ENCODE results near the gene COG7. TPM values are rescaled to one million over a fixed set of nuclear protein-coding genes. Genes with fewer than 3 reads are reported as not detected.

Gene COG7
- total RNA-seq, 1 donor from 2014 or later: 24.0 TPM

- Mint-ChIP-seq H3K27me3 (peaks cover 10% of the 10 kb centered on the region), H3K9me3 (no peaks in the 10 kb centered on the region), H3K36me3 (no peaks in the 10 kb centered on the region), H3K4me3 (no peak overlapping the region), H3K27ac (no peak overlapping the region), H3K4me1 (ENCODE audit: unreplicated experiment) (no peaks in the 10 kb centered on the region)
- no peak for DNase-seq (ENCODE audit: extremely low spot score, unreplicated experiment)
- TF ChIP-seq CTCF (conservative IDR thresholded peaks at IDR 0.05): no peak
Observed at GRCh38 chr16:23359092-23359760, 93.8 kb downstream of the COG7 start.

GRCh38 chr16:23357761-23358290 is 95.2 kb downstream of the COG7 start:
- peaks cover 11% of the 10 kb centered on the region for H3K27me3 Mint-ChIP-seq
- TF ChIP-seq CTCF (conservative IDR thresholded peaks at IDR 0.05): no peak
- H3K27ac Mint-ChIP-seq: no peak overlapping the region
- no peak overlapping the region for H3K4me3 Mint-ChIP-seq
- H3K4me1 Mint-ChIP-seq (ENCODE audit: unreplicated experiment): no peaks in the 10 kb centered on the region
- H3K36me3 Mint-ChIP-seq: no peaks in the 10 kb centered on the region
- H3K9me3 Mint-ChIP-seq: no peaks in the 10 kb centered on the region
- no peak for DNase-seq (ENCODE audit: extremely low spot score, unreplicated experiment)

- no peak for TF ChIP-seq CTCF (conservative IDR thresholded peaks at IDR 0.05)
- DNase-seq (ENCODE audit: extremely low spot score, unreplicated experiment): no peak
- Mint-ChIP-seq H3K4me3 (no peak overlapping the region), H3K27ac (no peak overlapping the region), H3K36me3 (no peaks in the 10 kb centered on the region), H3K27me3 (peaks cover 10% of the 10 kb centered on the region), H3K9me3 (no peaks in the 10 kb centered on the region), H3K4me1 (ENCODE audit: unreplicated experiment) (no peaks in the 10 kb centered on the region)
Observed at GRCh38 chr16:23356941-23357340, 96.0 kb downstream of the COG7 start.

GRCh38 chr16:23355106-23355670 is 97.8 kb downstream of the COG7 start:
- Mint-ChIP-seq H3K27me3 (peaks cover 12% of the 10 kb centered on the region), H3K36me3 (no peaks in the 10 kb centered on the region), H3K4me3 (no peak overlapping the region), H3K27ac (no peak overlapping the region), H3K4me1 (ENCODE audit: unreplicated experiment) (no peaks in the 10 kb centered on the region), H3K9me3 (no peaks in the 10 kb centered on the region)
- no peak for TF ChIP-seq CTCF (conservative IDR thresholded peaks at IDR 0.05)
- DNase-seq (ENCODE audit: extremely low spot score, unreplicated experiment): no peak

- H3K4me3 Mint-ChIP-seq: no peak overlapping the region
- peaks cover 11% of the 10 kb centered on the region for H3K27me3 Mint-ChIP-seq
- TF ChIP-seq CTCF (conservative IDR thresholded peaks at IDR 0.05): no peak
- DNase-seq (ENCODE audit: extremely low spot score, unreplicated experiment): no peak
- H3K9me3 Mint-ChIP-seq: no peaks in the 10 kb centered on the region
- H3K27ac Mint-ChIP-seq: no peak overlapping the region
- no peaks in the 10 kb centered on the region for H3K36me3 Mint-ChIP-seq
- no peaks in the 10 kb centered on the region for H3K4me1 Mint-ChIP-seq (ENCODE audit: unreplicated experiment)
Observed at GRCh38 chr16:23354246-23354645, 98.7 kb downstream of the COG7 start.

All from type B pancreatic cell (in vitro differentiated cells).